Hepatic stellate cell (primary cell): Measurements from ENCODE around the gene BNC1.

ENCODE experiments used
- DNase-seq: peaks from one replicate; pipeline ENCODE4 v3.0.0; 2011; ENCODE audit warnings: low spot score

The BNC1 gene

GRCh38 chr15:83284559-83285283 lies at the start of gene BNC1:
Gene BNC1 (minus strand): TSS chr15:83284664. CDS start chr15:83284628, 36 bp downstream.
- no peak for DNase-seq

GRCh38 chr15:83327041-83327440 lies 42.6 kb upstream of the BNC1 start:
- no peak for DNase-seq

GRCh38 chr15:83324799-83325198 lies 40.3 kb upstream of the BNC1 start:
- DNase-seq, result no peak

- no peak for DNase-seq
These were observed 38.8 kb upstream of the BNC1 start for GRCh38 chr15:83323296-83323711.

GRCh38 chr15:83322691-83323090 lies 38.2 kb upstream of the BNC1 start:
- no peak for DNase-seq

- DNase-seq, result no peak
These were observed 37.6 kb upstream of the BNC1 start for GRCh38 chr15:83322061-83322460.

- no peak for DNase-seq
These were observed 36.4 kb upstream of the BNC1 start for GRCh38 chr15:83320844-83321243.

GRCh38 chr15:83320404-83320803 lies 35.9 kb upstream of the BNC1 start:
- DNase-seq, result no peak

- DNase-seq, result no peak
These were observed 35.3 kb upstream of the BNC1 start for GRCh38 chr15:83319771-83320170.

- no peak for DNase-seq
These were observed 34.5 kb upstream of the BNC1 start for GRCh38 chr15:83318861-83319415.

- DNase-seq, result no peak
These were observed 33.6 kb upstream of the BNC1 start for GRCh38 chr15:83318036-83318435.

- no peak for DNase-seq
These were observed 27.6 kb upstream of the BNC1 start for GRCh38 chr15:83312071-83312470.

GRCh38 chr15:83310521-83311456 lies 26.3 kb upstream of the BNC1 start:
- no peak for DNase-seq

- DNase-seq, result no peak
These were observed 24.2 kb upstream of the BNC1 start for GRCh38 chr15:83308671-83309070.

- DNase-seq, result no peak
These were observed 22.1 kb upstream of the BNC1 start for GRCh38 chr15:83306561-83306960.

GRCh38 chr15:83305704-83306291 lies 21.3 kb upstream of the BNC1 start:
- DNase-seq, result no peak

GRCh38 chr15:83304861-83305703 lies 20.6 kb upstream of the BNC1 start:
- no peak for DNase-seq

GRCh38 chr15:83303535-83303934 lies 19.1 kb upstream of the BNC1 start:
- DNase-seq, result no peak

- DNase-seq, result no peak
These were observed 16.4 kb upstream of the BNC1 start for GRCh38 chr15:83300826-83301225.

GRCh38 chr15:83299462-83299861 lies 15.0 kb upstream of the BNC1 start:
- no peak for DNase-seq

- no peak for DNase-seq
These were observed 11.0 kb upstream of the BNC1 start for GRCh38 chr15:83295417-83295816.

- DNase-seq, result no peak
These were observed 8.7 kb upstream of the BNC1 start for GRCh38 chr15:83293201-83293600.
